Right atrium auricular region (tissue), 2 donors: ENCODE results near the gene HINFP. TPM values are rescaled to one million over a fixed set of nuclear protein-coding genes. Genes with fewer than 3 reads are reported as not detected.

Experiments used
- DNase-seq: peaks from one replicate; pipeline ENCODE4 v3.0.0-alpha.2; 2019; ENCODE audit warnings: low spot score
- H3K27ac ChIP-seq, 2 donors: fragments of 200-600 bp; sonication (generic); 1 replicate in 1 of 2; 2 replicates in 1 of 2; pipeline ENCODE4 v1.5.1; 2016 to 2019
- H3K27me3 ChIP-seq, 2 donors: fragments of 200-600 bp; sonication (generic); one replicate each; pipeline versions ENCODE4 v1.5.1 to v1.6.0; 2017 to 2019
- H3K36me3 ChIP-seq: fragments of 200-600 bp; sonication (generic); one replicate; pipeline ENCODE4 v1.5.1; 2016
- H3K4me1 ChIP-seq, 2 donors: fragments of 200-600 bp; sonication (generic); one replicate each; pipeline versions ENCODE4 v1.5.1 to v1.6.0; 2017 to 2019
- H3K4me3 ChIP-seq, 2 donors: fragments of 200-600 bp; sonication (generic); 1 replicate in 1 of 2; 2 replicates in 1 of 2; pipeline ENCODE4 v1.5.1; 2017 to 2019; ENCODE audit warnings: mild to moderate bottlenecking in 1 of 2, moderate library complexity in 1 of 2
- H3K9me3 ChIP-seq, 2 donors: fragments of 200-600 bp; sonication (generic); one replicate each; pipeline ENCODE4 v1.5.1; 2019
- CTCF ChIP-seq, 2 donors: fragments of 200-600 bp; sonication (generic); IDR thresholded peaks; one replicate each; pipeline ENCODE4 v1.5.1; 2019; ENCODE audit warnings: antibody characterized with exemption in 2 of 2
- total RNA-seq, 2 donors: library from RNA; depleted of rRNA; stranded (reverse); fragments of >200 nt; gene quantifications; one replicate each; pipeline ENCODE4 v1.1.0, GENCODE V29; 2016

Gene HINFP
- total RNA-seq, result 10 to 100 TPM; 11.2 to 18.1 TPM

- peak within 1 kb of the TSS; percentile 74 to 85 for H3K27ac ChIP-seq
- no peak for TF ChIP-seq CTCF (IDR thresholded peaks at IDR 0.05)
- peak within 1 kb of the TSS; percentile 81 to 93 for H3K4me3 ChIP-seq
- H3K9me3 ChIP-seq, result no peaks in the 10 kb centered on the region
- peaks cover 9% of the 10 kb centered on the region for H3K36me3 ChIP-seq
- peaks cover 0 to 19% of the 10 kb centered on the region in 2 donors for H3K4me1 ChIP-seq
- peak; percentile 100 for DNase-seq
- H3K27me3 ChIP-seq, result no peaks in the 10 kb centered on the region
These were observed at the start of gene HINFP for GRCh38 chr11:119121008-119121810. TSS of gene HINFP (plus strand) at chr11:119121580. CDS start at chr11:119126945, 5,365 bp downstream.

- no peak overlapping the region for H3K4me3 ChIP-seq
- TF ChIP-seq CTCF (IDR thresholded peaks at IDR 0.05), result no peak
- no peak overlapping the region for H3K27ac ChIP-seq
- H3K4me1 ChIP-seq, result no peaks in the 10 kb centered on the region
- no peak for DNase-seq
- H3K27me3 ChIP-seq, result no peaks in the 10 kb centered on the region
- no peaks in the 10 kb centered on the region for H3K9me3 ChIP-seq
- H3K36me3 ChIP-seq, result peaks cover 94% of the 10 kb centered on the region
These were observed 43.5 kb upstream of the HINFP start for GRCh38 chr11:119077839-119078238.

- no peak overlapping the region for H3K4me3 ChIP-seq
- no peaks in the 10 kb centered on the region for H3K9me3 ChIP-seq
- H3K27ac ChIP-seq, result no peak overlapping the region
- no peak for TF ChIP-seq CTCF (IDR thresholded peaks at IDR 0.05)
- H3K27me3 ChIP-seq, result no peaks in the 10 kb centered on the region
- no peaks in the 10 kb centered on the region for H3K4me1 ChIP-seq
- peaks cover 84% of the 10 kb centered on the region for H3K36me3 ChIP-seq
- no peak for DNase-seq
These were observed 42.5 kb upstream of the HINFP start for GRCh38 chr11:119078675-119079420.

GRCh38 chr11:119081682-119082260 lies 39.6 kb upstream of the HINFP start:
- no peak for DNase-seq
- Histone ChIP-seq H3K4me3 (no peak overlapping the region), H3K36me3 (peaks cover 54% of the 10 kb centered on the region), H3K27me3 (no peaks in the 10 kb centered on the region), H3K9me3 (no peaks in the 10 kb centered on the region), H3K4me1 (peaks cover 0 to 18% of the 10 kb centered on the region in 2 donors), H3K27ac (no peak overlapping the region)
- no peak for TF ChIP-seq CTCF (IDR thresholded peaks at IDR 0.05)

GRCh38 chr11:119084663-119085436 lies 36.5 kb upstream of the HINFP start, which contains the start of gene HMBS:
TSS of gene HMBS (plus strand) at chr11:119084881. CDS start at chr11:119085034, 153 bp downstream.
- Histone ChIP-seq H3K4me1 (peaks cover 0 to 18% of the 10 kb centered on the region in 2 donors), H3K27me3 (no peaks in the 10 kb centered on the region), H3K27ac (peak within 1 kb of the TSS; percentile 90 to 95), H3K36me3 (peaks cover 24% of the 10 kb centered on the region), H3K4me3 (peak within 1 kb of the TSS; percentile 74 to 90), H3K9me3 (no peaks in the 10 kb centered on the region)
- no peak for TF ChIP-seq CTCF (IDR thresholded peaks at IDR 0.05)
- DNase-seq, result peak; percentile 98
